ENCODE results near the gene C10orf53.

C10orf53 gene

GRCh38 chr10:49679480-49679893, at the start of gene C10orf53 (continued):
- TF ChIP-seq PRDM2 (tag by site-specific recombination; IDR thresholded peaks at IDR 0.05; ENCODE audit: borderline replicate concordance) (no peak), ZNF132 (tag by site-specific recombination; IDR thresholded peaks at IDR 0.05; ENCODE audit: borderline replicate concordance) (no peak), ZNF654 (tag by site-specific recombination; IDR thresholded peaks at IDR 0.05; ENCODE audit: low read depth) (no peak), ZNF18 (tag by site-specific recombination; IDR thresholded peaks at IDR 0.05) (no peak), PATZ1 (tag by site-specific recombination; IDR thresholded peaks at IDR 0.05) (peak; percentile 79), ZNF544 (tag by site-specific recombination; IDR thresholded peaks at IDR 0.05) (no peak), ZNF555 (tag by site-specific recombination; conservative IDR thresholded peaks at IDR 0.05) (no peak), ZNF560 (tag by site-specific recombination; IDR thresholded peaks at IDR 0.05; ENCODE audit: borderline replicate concordance) (no peak), ZBTB8A (tag by site-specific recombination; IDR thresholded peaks at IDR 0.05) (no peak), BCL11A (tag by site-specific recombination; IDR thresholded peaks at IDR 0.05; ENCODE audit: low read depth) (no peak), ZNF585B (tag by site-specific recombination; IDR thresholded peaks at IDR 0.05) (no peak), ZNF292 (tag by site-specific recombination; IDR thresholded peaks at IDR 0.05; ENCODE audit: borderline replicate concordance, low read depth) (no peak), GLIS2 (tag by site-specific recombination; IDR thresholded peaks at IDR 0.05) (peak; percentile 57; the same call in 1 of the 2 replicates), SCRT1 (tag by site-specific recombination; IDR thresholded peaks at IDR 0.05; ENCODE audit: borderline replicate concordance) (no peak), HIC1 (tag by site-specific recombination; IDR thresholded peaks at IDR 0.05) (no peak), ZNF501 (tag by site-specific recombination; IDR thresholded peaks at IDR 0.05) (no peak), ZNF24 (tag by site-specific recombination; IDR thresholded peaks at IDR 0.05) (no peak), EGR2 (tag by site-specific recombination; IDR thresholded peaks at IDR 0.05; ENCODE audit: low read depth) (peak; percentile 35; the same call in 1 of the 2 replicates), ZNF140 (tag by site-specific recombination; IDR thresholded peaks at IDR 0.05) (no peak), ZNF175 (tag by site-specific recombination; IDR thresholded peaks at IDR 0.05) (no peak), SCRT2 (tag by site-specific recombination; IDR thresholded peaks at IDR 0.05) (no peak), HOXA7 (CRISPR knock-in tag; IDR thresholded peaks at IDR 0.05; ENCODE audit: borderline replicate concordance) (no peak), ZBTB48 (tag by site-specific recombination; IDR thresholded peaks at IDR 0.05) (no peak), ZBTB21 (tag by site-specific recombination; IDR thresholded peaks at IDR 0.05) (no peak), ZNF248 (tag by site-specific recombination; IDR thresholded peaks at IDR 0.05) (no peak), ZBTB26 (tag by site-specific recombination; optimal IDR thresholded peaks at IDR 0.05) (peak; percentile 47), ZNF202 (tag by site-specific recombination; IDR thresholded peaks at IDR 0.05; ENCODE audit: borderline replicate concordance) (no peak), YY2 (tag by site-specific recombination; IDR thresholded peaks at IDR 0.05) (no peak), ZNF677 (tag by site-specific recombination; IDR thresholded peaks at IDR 0.05) (no peak)
